ENCODE measurements around the gene ABTB2.

- TF ChIP-seq SUPT20H (IDR thresholded peaks at IDR 0.05; ENCODE audit: borderline replicate concordance, control insufficient read depth, low read depth, low read length) (no peak), USF2 (IDR thresholded peaks at IDR 0.05; ENCODE audit: borderline replicate concordance, low read depth, low read length) (no peak), NR2F1 (conservative IDR thresholded peaks at IDR 0.05) (no peak), SIN3A (IDR thresholded peaks at IDR 0.05; ENCODE audit: low read depth, low read length) (no peak), POLR2AphosphoS5 (IDR thresholded peaks at IDR 0.05; ENCODE audit: low read length) (no peak)
These were observed 221.4 kb downstream of the ABTB2 start for GRCh38 chr11:34136420-34136819.
